Psoas muscle (tissue), 8 donors: ENCODE data around the gene GDPD3. TPM values are rescaled to one million over a fixed set of nuclear protein-coding genes. Genes with fewer than 3 reads are reported as not detected.
A peak's percentile ranks its signal among the peaks of the same experiment; 100 is the strongest.

Source experiments
- ATAC-seq, 4 donors: fragments of 200-7000 bp; cut with Tn5 transposase; one replicate each; pipeline ENCODE4 v1.9.1; 2020; ENCODE audit warnings: moderate library complexity in 3 of 4, mild to moderate bottlenecking in 2 of 4
- DNase-seq, 2 donors: peaks; one replicate each; pipeline ENCODE4 v3.0.0-alpha.2; 2020
- H3K27ac ChIP-seq: fragments of 200-600 bp; one replicate; pipeline ENCODE4 v1.8.0; 2022
- H3K27me3 ChIP-seq, 3 donors: fragments of 200-600 bp in 1 of 3; one replicate each; pipeline versions ENCODE4 v1.6.1 to v1.8.0; 2013 to 2022; ENCODE audit warnings: low read length in 2 of 3, mild to moderate bottlenecking in 2 of 3, moderate library complexity in 1 of 3; ENCODE audit not compliant: insufficient read depth in 3 of 3
- H3K36me3 ChIP-seq, 2 donors: fragments of 200-600 bp in 1 of 2; one replicate each; pipeline versions ENCODE4 v1.6.1 to v1.8.0; 2013 to 2022; ENCODE audit warnings: low read depth in 1 of 2, mild to moderate bottlenecking in 1 of 2, moderate library complexity in 1 of 2; ENCODE audit not compliant: insufficient read depth in 1 of 2
- H3K4me1 ChIP-seq: fragments of 200-600 bp; one replicate; pipeline ENCODE4 v1.8.0; 2022
- H3K4me3 ChIP-seq: fragments of 200-600 bp; one replicate; pipeline ENCODE4 v1.8.0; 2022; ENCODE audit warnings: mild to moderate bottlenecking
- H3K9me3 ChIP-seq: fragments of 200-600 bp; one replicate; pipeline ENCODE4 v1.8.0; 2022
- WGBS, 3 donors: extraction: QIAGEN DNeasy Blood & Tissue Kit; methylation state at CpG; one replicate each; pipeline versions ENCODE4 v1.1.6 to v1.1.7; 2013; 5-methylcytosine and 5-hydroxymethylcytosine counted together
- intact Hi-C, 2 donors: fragments of 100-400 bp; cut with DNase I; formaldehyde crosslinking; loops; one replicate each; pipeline versions ENCODE4 v1.11.0 to v1.14.2; 2022
- polyA plus RNA-seq, 3 donors: library from polyadenylated mRNA; stranded (reverse); fragments of 200-250 nt; gene quantifications; one replicate each; pipeline ENCODE4 v1.2.3, GENCODE V29; 2013
- total RNA-seq, 4 donors: library from RNA; stranded (reverse); fragmentation: NEBNext Ultra II Directional in 2 of 4; extraction: Animal tissue kit (Norgen Biotek cat#: 25700) in 2 of 4; gene quantifications; one replicate each; pipeline versions ENCODE4 v1.2.1 to v1.2.4, GENCODE V29; 2021 to 2023
- TF ChIP-seq, protein P1 (sequence below): fragments of 200-600 bp; IDR thresholded peaks from one replicate; pipeline ENCODE4 v1.8.0; 2022; ENCODE audit warnings: antibody characterized with exemption
- donor health status: healthy with polysubstance abuse.
- donor health status: DM: no; HTN: no; CAD: no; lungs with moderate emphysema.
- donor health status: Bipolar disorder and iron deficiency.
- donor health status: healthy.
- donor health status: DM: yes; HTN: yes; CAD: no.
- donor health status: DM: no; HTN: no; CAD: no.
- donor health status: DM: no; HTN: no; CAD: no.
- donor health status: DM: yes; HTN: yes; CAD: no.

GDPD3 gene
- total and polyA plus RNA-seq, 7 donors = 0.48 to 3.1 (median 0.89) TPM

- peak overlapping the region; percentile 86 for H3K4me3 ChIP-seq
- peak; percentile 10 to 45 (median 18) for ATAC-seq
Observed at GRCh38 chr16:30121741-30122571, 8.6 kb upstream of the GDPD3 start.

GRCh38 chr16:30120340-30121105, 7.2 kb upstream of the GDPD3 start:
- peaks cover 0 to 56% of the 10 kb centered on the region in 2 donors for H3K36me3 ChIP-seq
- WGBS, 3 donors = 89 to 93% (median 90%) methylated on average over 3 of the region's 3 CpGs
- TF ChIP-seq, protein P1, sequence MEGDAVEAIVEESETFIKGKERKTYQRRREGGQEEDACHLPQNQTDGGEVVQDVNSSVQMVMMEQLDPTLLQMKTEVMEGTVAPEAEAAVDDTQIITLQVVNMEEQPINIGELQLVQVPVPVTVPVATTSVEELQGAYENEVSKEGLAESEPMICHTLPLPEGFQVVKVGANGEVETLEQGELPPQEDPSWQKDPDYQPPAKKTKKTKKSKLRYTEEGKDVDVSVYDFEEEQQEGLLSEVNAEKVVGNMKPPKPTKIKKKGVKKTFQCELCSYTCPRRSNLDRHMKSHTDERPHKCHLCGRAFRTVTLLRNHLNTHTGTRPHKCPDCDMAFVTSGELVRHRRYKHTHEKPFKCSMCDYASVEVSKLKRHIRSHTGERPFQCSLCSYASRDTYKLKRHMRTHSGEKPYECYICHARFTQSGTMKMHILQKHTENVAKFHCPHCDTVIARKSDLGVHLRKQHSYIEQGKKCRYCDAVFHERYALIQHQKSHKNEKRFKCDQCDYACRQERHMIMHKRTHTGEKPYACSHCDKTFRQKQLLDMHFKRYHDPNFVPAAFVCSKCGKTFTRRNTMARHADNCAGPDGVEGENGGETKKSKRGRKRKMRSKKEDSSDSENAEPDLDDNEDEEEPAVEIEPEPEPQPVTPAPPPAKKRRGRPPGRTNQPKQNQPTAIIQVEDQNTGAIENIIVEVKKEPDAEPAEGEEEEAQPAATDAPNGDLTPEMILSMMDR = no peak
- peaks cover 19% of the 10 kb centered on the region for H3K4me1 ChIP-seq
- no peaks in the 10 kb centered on the region for H3K27me3 ChIP-seq
- no peak for DNase-seq
- no peaks in the 10 kb centered on the region for H3K9me3 ChIP-seq
- peak overlapping the region; percentile 97 for H3K27ac ChIP-seq
- no peak overlapping the region for H3K4me3 ChIP-seq
- intact Hi-C loops = loop anchor here (5.0 to 10.0 kb wide), 2 partner anchors 56 to 62 kb away; partner anchors contain the start of genes ALDOA (in 1 of the 2) and CORO1A (in 1 of the 2)
- no peak for ATAC-seq

More at GRCh38 chr16:30121741-30122571, 8.6 kb upstream of the GDPD3 start:
- Histone ChIP-seq H3K4me1 (peaks cover 19% of the 10 kb centered on the region), H3K9me3 (no peaks in the 10 kb centered on the region), H3K36me3 (peaks cover 0 to 41% of the 10 kb centered on the region in 2 donors), H3K27me3 (no peaks in the 10 kb centered on the region), H3K27ac (peak overlapping the region; percentile 97)
- TF ChIP-seq, protein P1 = no peak
- peak; percentile 68 to 87 for DNase-seq
- WGBS, 3 donors = 32 to 42% (median 34%) methylated on average over 30 to 31 of the region's 31 CpGs
- intact Hi-C loops = loop anchor here (2.0 to 10.0 kb wide), 3 partner anchors 25 to 60 kb away; partner anchors contain the start of genes ALDOA (in 1 of the 2), CORO1A (in 1 of the 2) and YPEL3 (in 1 of the 2)

DNA sequence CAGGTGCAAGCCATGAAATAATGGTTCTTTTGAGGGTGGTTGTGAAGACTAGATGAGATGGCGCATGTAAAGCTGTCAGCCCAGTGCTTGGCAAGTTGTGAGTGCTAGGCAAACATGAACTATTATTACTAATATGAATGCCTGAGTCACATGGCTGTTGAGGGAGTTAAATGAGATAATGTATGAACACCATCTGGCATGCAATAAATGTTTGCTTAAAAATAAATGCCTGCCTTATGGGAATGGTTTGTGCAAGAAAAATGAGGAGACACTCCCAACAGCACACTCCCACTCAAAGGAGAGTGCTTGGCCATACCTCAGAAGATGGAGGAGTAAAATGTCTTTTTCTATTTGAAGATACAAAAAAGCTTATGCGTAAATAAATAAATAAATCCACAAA, 6.1 kb upstream of the GDPD3 start:
- Histone ChIP-seq H3K4me3 (no peak overlapping the region), H3K36me3 (peaks cover 0 to 67% of the 10 kb centered on the region in 2 donors), H3K9me3 (no peaks in the 10 kb centered on the region), H3K4me1 (peaks cover 16% of the 10 kb centered on the region), H3K27ac (no peak overlapping the region), H3K27me3 (no peaks in the 10 kb centered on the region)
- DNase-seq = no peak
- intact Hi-C loops = no loop called here
- 92 to 94% (median 93%) methylated on average over 2 of the region's 2 CpGs for WGBS, 3 donors
- ATAC-seq = no peak
- TF ChIP-seq, protein P1 = no peak

DNA sequence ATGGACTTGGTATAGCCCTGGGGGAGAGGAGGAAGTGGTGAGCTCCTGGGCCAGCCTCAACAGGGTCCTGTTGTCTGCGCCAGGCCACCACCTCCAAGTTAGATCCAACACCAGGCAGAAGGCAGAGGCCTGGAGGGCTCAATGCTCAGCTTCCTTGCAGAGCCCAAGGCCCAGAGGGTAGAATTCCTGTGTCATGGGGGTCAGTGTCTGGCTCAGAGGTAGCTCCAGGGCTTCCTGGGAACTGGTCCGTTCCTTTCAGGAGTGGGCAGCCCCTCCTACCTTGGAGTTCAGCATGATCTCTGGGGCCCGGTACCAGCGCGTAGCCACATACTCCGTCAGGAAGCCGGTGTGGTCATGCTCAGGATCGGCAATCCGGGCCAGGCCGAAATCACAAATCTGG, 4.4 kb upstream of the GDPD3 start:
- Histone ChIP-seq H3K27me3 (no peaks in the 10 kb centered on the region), H3K4me1 (peaks cover 10% of the 10 kb centered on the region), H3K9me3 (no peaks in the 10 kb centered on the region), H3K4me3 (no peak overlapping the region), H3K36me3 (peaks cover 0 to 71% of the 10 kb centered on the region in 2 donors), H3K27ac (no peak overlapping the region)
- ATAC-seq (no peak), DNase-seq (no peak)
- intact Hi-C loops = no loop called here
- TF ChIP-seq, protein P1 = no peak
- 91 to 97% (median 96%) methylated on average over 10 of the region's 10 CpGs for WGBS, 3 donors
